IMR-90 (cell line): ENCODE results near the gene LINGO4. TPM values are rescaled to one million over a fixed set of nuclear protein-coding genes. Genes with fewer than 3 reads are reported as not detected.

Source experiments
- ATAC-seq: fragments of 200-7000 bp; cut with Tn5 transposase; 2 replicates; pipeline ENCODE4 v1.9.1; 2020; ENCODE audit warnings: low read depth, mild to moderate bottlenecking, moderate library complexity
- BruUV-seq: library from RNA; stranded (reverse); fragments of 400-500 nt; replicated peaks from 2 replicates; lab custom pipeline; 2021; lab: Mats Ljungman, UMichigan
- CTCF ChIA-PET: fragments of 300-600 bp; formaldehyde crosslinking; extraction: SDS; loops from one replicate; lab custom pipeline; 2021; ENCODE audit warnings: antibody characterized with exemption; lab: Yijun Ruan, JAX
- POLR2A ChIA-PET: fragments of 300-600 bp; sonication (Branson Sonifier 250); formaldehyde crosslinking; loops from one replicate; lab custom pipeline; 2022; ENCODE audit warnings: antibody characterized with exemption; ENCODE audit not compliant: unreplicated experiment; lab: Charles Lee
- DNase-seq: peaks from one replicate; pipeline ENCODE4 v3.0.0; 2013
- H2AFZ ChIP-seq: replicated peaks from 2 replicates; pipeline ENCODE3; 2013; ENCODE audit warnings: low read length, mild to moderate bottlenecking; ENCODE audit not compliant: poor library complexity
- H2AK5ac ChIP-seq: 2 replicates; pipeline ENCODE4 v1.6.1; 2013; ENCODE audit warnings: low read depth, low read length, inconsistent platforms
- H2AK9ac ChIP-seq: replicated peaks from 2 replicates; pipeline ENCODE3; 2013; ENCODE audit warnings: mild to moderate bottlenecking, low read depth, low read length, moderate library complexity; ENCODE audit not compliant: poor library complexity
- H2BK120ac ChIP-seq: 2 replicates; pipeline ENCODE4 v1.6.1; 2013; ENCODE audit warnings: low read depth, low read length, inconsistent platforms
- H2BK15ac ChIP-seq: 3 replicates; pipeline ENCODE4 v1.6.1; 2013; ENCODE audit warnings: low read depth, low read length, inconsistent platforms
- H2BK20ac ChIP-seq: 2 replicates; pipeline ENCODE4 v1.6.1; 2013; ENCODE audit warnings: low read depth, mild to moderate bottlenecking, inconsistent platforms, low read length, moderate library complexity
- H2BK5ac ChIP-seq: 2 replicates; pipeline ENCODE4 v1.6.1; 2013; ENCODE audit warnings: mild to moderate bottlenecking, low read depth, low read length, inconsistent platforms; ENCODE audit not compliant: poor library complexity, severe bottlenecking
- H3K14ac ChIP-seq: replicated peaks from 2 replicates; pipeline ENCODE4 v1.6.1; 2013; ENCODE audit warnings: low read depth, low read length, inconsistent platforms
- H3K18ac ChIP-seq: 2 replicates; pipeline ENCODE4 v1.6.1; 2013; ENCODE audit warnings: low read depth, low read length, control low read depth
- H3K23ac ChIP-seq: 2 replicates; pipeline ENCODE4 v1.6.1; 2013; ENCODE audit warnings: low read depth, low read length, inconsistent platforms
- H3K27ac ChIP-seq: 2 replicates; pipeline ENCODE4 v1.5.1; 2013; ENCODE audit warnings: mild to moderate bottlenecking, control low read depth, low read length; ENCODE audit not compliant: insufficient read depth
- H3K27me3 ChIP-seq: 2 replicates; pipeline ENCODE4 v1.6.1; 2013; ENCODE audit warnings: low read length; ENCODE audit not compliant: control insufficient read depth, insufficient read depth
- H3K36me3 ChIP-seq: 2 replicates; pipeline ENCODE4 v1.6.1; 2013; ENCODE audit warnings: low read length, mixed read lengths; ENCODE audit not compliant: control insufficient read depth, insufficient read depth
- H3K4ac ChIP-seq: 2 replicates; pipeline ENCODE4 v1.6.1; 2013; ENCODE audit warnings: low read depth, low read length, inconsistent platforms
- H3K4me1 ChIP-seq: 2 replicates; pipeline ENCODE4 v1.6.1; 2013; ENCODE audit warnings: low read length, mixed read lengths; ENCODE audit not compliant: control insufficient read depth, insufficient read depth
- H3K4me2 ChIP-seq: 2 replicates; pipeline ENCODE4 v1.6.1; 2013; ENCODE audit warnings: low read depth, mild to moderate bottlenecking, control low read depth, low read length, moderate library complexity
- H3K4me3 ChIP-seq: 2 replicates; pipeline ENCODE4 v1.5.1; 2013; ENCODE audit warnings: low read depth, mild to moderate bottlenecking, control low read depth, low read length, moderate library complexity; ENCODE audit not compliant: insufficient read depth
- H3K56ac ChIP-seq: 2 replicates; pipeline ENCODE4 v1.6.1; 2013; ENCODE audit warnings: low read length, inconsistent platforms; ENCODE audit not compliant: insufficient read depth; ENCODE audit errors: extremely low read depth
- H3K79me1 ChIP-seq, 2 experiments: 2 replicates each; pipeline ENCODE4 v1.6.1; 2013; ENCODE audit warnings: low read length in 2 of 2, inconsistent platforms in 1 of 2, low read depth in 1 of 2
- H3K9ac ChIP-seq: 2 replicates; pipeline ENCODE4 v1.6.1; 2013; ENCODE audit warnings: low read depth, low read length, control low read depth
- H3K9me1 ChIP-seq: 2 replicates; pipeline ENCODE4 v1.6.1; 2013; ENCODE audit warnings: low read length, inconsistent platforms; ENCODE audit not compliant: insufficient read depth
- H3K9me3 ChIP-seq: 2 replicates; pipeline ENCODE4 v1.6.1; 2013; ENCODE audit warnings: low read length; ENCODE audit not compliant: control insufficient read depth, insufficient read depth
- H4K20me1 ChIP-seq: 2 replicates; pipeline ENCODE4 v1.6.1; 2013; ENCODE audit warnings: low read length, inconsistent platforms; ENCODE audit not compliant: insufficient read depth
- H4K5ac ChIP-seq: 2 replicates; pipeline ENCODE4 v1.6.1; 2013; ENCODE audit warnings: mild to moderate bottlenecking, low read depth, low read length, control low read depth
- H4K8ac ChIP-seq, 2 experiments: 2 replicates each; pipeline ENCODE4 v1.6.1; 2013; ENCODE audit warnings: low read depth in 2 of 2, low read length in 2 of 2, control low read depth in 1 of 2, inconsistent platforms in 1 of 2
- H4K91ac ChIP-seq: 2 replicates; pipeline ENCODE4 v1.6.1; 2013; ENCODE audit warnings: low read depth, low read length, inconsistent platforms; ENCODE audit not compliant: insufficient read depth
- CEBPB ChIP-seq: IDR thresholded peaks from 2 replicates; pipeline ENCODE4 v1.6.1; 2012; ENCODE audit warnings: low read depth, low read length, improper control_type of control experiment
- CHD1 ChIP-seq: IDR thresholded peaks from 2 replicates; pipeline ENCODE4 v1.6.1; 2012; ENCODE audit warnings: low read depth, low read length, improper control_type of control experiment
- CTCF ChIP-seq: conservative IDR thresholded peaks from 2 replicates; pipeline ENCODE4 v1.5.1; 2012; ENCODE audit warnings: mild to moderate bottlenecking, low read depth, low read length, improper control_type of control experiment
- FOS ChIP-seq: fragments of 150-350 bp; IDR thresholded peaks from 2 replicates; pipeline ENCODE4 v1.6.1; 2016; ENCODE audit warnings: low read depth, low read length
- MAZ ChIP-seq: IDR thresholded peaks from 2 replicates; pipeline ENCODE4 v1.6.1; 2012; ENCODE audit warnings: low read depth, mild to moderate bottlenecking, low read length, improper control_type of control experiment, moderate library complexity, borderline replicate concordance
- NFE2L2 ChIP-seq: fragments of 150-350 bp; IDR thresholded peaks from 2 replicates; pipeline ENCODE4 v1.6.1; 2016; ENCODE audit warnings: low read depth, mild to moderate bottlenecking, low read length
- RCOR1 ChIP-seq: IDR thresholded peaks from 2 replicates; pipeline ENCODE4 v1.6.1; 2012; ENCODE audit warnings: mild to moderate bottlenecking, low read length, improper control_type of control experiment; ENCODE audit not compliant: insufficient replicate concordance
- RFX5 ChIP-seq: IDR thresholded peaks from 2 replicates; pipeline ENCODE4 v1.8.0; 2012; ENCODE audit warnings: low read depth, mild to moderate bottlenecking, low read length, moderate library complexity
- USF2 ChIP-seq: fragments of 150-350 bp; IDR thresholded peaks from 2 replicates; pipeline ENCODE4 v1.6.1; 2017; ENCODE audit warnings: mild to moderate bottlenecking, antibody characterized with exemption, low read length, low read depth
- WGBS, 2 experiments: methylation state at CpG; one replicate each; pipeline versions ENCODE4 v1.1.5 to v1.1.7; 2013; ENCODE audit warnings: missing lambda C conversion rate in 2 of 2; ENCODE audit not compliant: insufficient read length in 1 of 2; ENCODE audit errors: extremely low coverage in 2 of 2; 5-methylcytosine and 5-hydroxymethylcytosine counted together
- dilution Hi-C: fragments of 300-500 bp; cut with HindIII; formaldehyde crosslinking; loops from one replicate; pipeline ENCODE4 v1.14.3; 2018; ENCODE audit warnings: low sequenced_read_pairs; ENCODE audit not compliant: unreplicated experiment
- in situ Hi-C: fragments of 300-500 bp; cut with MboI; formaldehyde crosslinking; loops from 3 replicates; pipeline ENCODE4 v1.14.3; 2019; ENCODE audit warnings: low sequenced_read_pairs, inconsistent platforms, mixed read lengths
- intact Hi-C: fragments of 100-400 bp; cut with micrococcal nuclease; formaldehyde crosslinking; loops from 2 replicates; pipeline ENCODE4 v1.10.0; 2022
- polyA plus RNA-seq, 3 experiments: library from polyadenylated mRNA; depleted of rRNA; stranded (reverse); fragments of >200 nt; gene quantifications; 2 replicates each; pipeline ENCODE4 v1.2.3, GENCODE V29; 2012; ENCODE audit warnings: low replicate concordance in 1 of 3
- total RNA-seq: library from RNA; depleted of rRNA; stranded (reverse); fragments of >200 nt; gene quantifications from 2 replicates; pipeline ENCODE4 v1.2.3, GENCODE V29; 2012

The LINGO4 gene
- total and polyA plus RNA-seq, 2 of the 4 experiments (the other 2 are of a cell fraction): not detected

GRCh38 chr1:151800830-151801229 lies 4.4 kb downstream of the LINGO4 start:
- no peak overlapping the region for H3K27ac ChIP-seq
- no peak overlapping the region for H2AK5ac ChIP-seq
- no peaks in the 10 kb centered on the region for H3K9me1 ChIP-seq
- intact Hi-C loops (no loop called here), in situ Hi-C loops (no loop called here), dilution Hi-C loops (no loop called here)
- H3K56ac ChIP-seq: no peak overlapping the region
- H2BK20ac ChIP-seq: no peak overlapping the region
- no peak overlapping the region for H4K91ac ChIP-seq
- H4K8ac ChIP-seq: no peak overlapping the region
- H4K20me1 ChIP-seq: no peaks in the 10 kb centered on the region
- no peaks in the 10 kb centered on the region for H3K36me3 ChIP-seq
- H2AFZ ChIP-seq: no peak overlapping the region
- TF ChIP-seq MAZ: no peak
- no peak for TF ChIP-seq USF2
- TF ChIP-seq CHD1: no peak
- no peak for TF ChIP-seq CTCF
- TF ChIP-seq NFE2L2: no peak
- TF ChIP-seq FOS: no peak
- no peak for TF ChIP-seq RCOR1
- TF ChIP-seq RFX5: no peak
- no peak for TF ChIP-seq CEBPB
- no peak for ATAC-seq
- no peak overlapping the region for H3K14ac ChIP-seq
- H2AK9ac ChIP-seq: no peak overlapping the region
- no peaks in the 10 kb centered on the region for H3K9me3 ChIP-seq
- H2BK5ac ChIP-seq: no peak overlapping the region
- H3K79me1 ChIP-seq: no peaks in the 10 kb centered on the region
- no TSS peak for BruUV-seq
- H2BK15ac ChIP-seq: no peak overlapping the region
- H3K23ac ChIP-seq: no peak overlapping the region
- peaks cover 86% of the 10 kb centered on the region for H3K27me3 ChIP-seq
- no peak overlapping the region for H3K4ac ChIP-seq
- H3K4me3 ChIP-seq: no peak overlapping the region
- no peak overlapping the region for H4K5ac ChIP-seq
- no CpG with 5 or more reads among the region's 8 CpGs for WGBS, 2 experiments
- H3K4me2 ChIP-seq: no peak overlapping the region
- CTCF ChIA-PET: no interaction called here
- H3K4me1 ChIP-seq: no peaks in the 10 kb centered on the region
- DNase-seq: no peak
- no peak overlapping the region for H2BK120ac ChIP-seq
- POLR2A ChIA-PET: no interaction called here
- no peak overlapping the region for H3K18ac ChIP-seq
- H3K9ac ChIP-seq: no peak overlapping the region
